Pancreas (tissue), 10 donors: ENCODE measurements around the gene CEP57L1. TPM values are rescaled to one million over a fixed set of nuclear protein-coding genes. Genes with fewer than 3 reads are reported as not detected.

Experiments
- ATAC-seq, 4 donors: fragments of 200-7000 bp; cut with Tn5 transposase; one replicate each; pipeline versions ENCODE4 v1.8.0 to v1.9.1; 2020; ENCODE audit warnings: mild to moderate bottlenecking in 4 of 4, moderate library complexity in 4 of 4
- DNase-seq, 6 donors: peaks; one replicate each; pipeline ENCODE4 v3.0.0-alpha.2; 2020
- FAIRE-seq: peaks from 2 replicates; lab custom pipeline; 2012; peaks lifted over from hg19 to GRCh38; lab: Jason Lieb, UNC
- H3K27ac ChIP-seq, 4 donors: fragments of 200-600 bp; sonication (generic); 1 replicate in 3 of 4; 2 replicates in 1 of 4; pipeline versions ENCODE4 v1.5.0 to v1.8.0; 2020
- H3K27me3 ChIP-seq, 4 donors: fragments of 200-600 bp; one replicate each; pipeline ENCODE4 v1.8.0; 2021
- H3K36me3 ChIP-seq, 3 donors: fragments of 200-600 bp; sonication (generic) in 1 of 3; one replicate each; pipeline versions ENCODE4 v1.5.0 to v1.8.0; 2020 to 2021
- H3K4me1 ChIP-seq, 3 donors: fragments of 200-600 bp; one replicate each; pipeline ENCODE4 v1.8.0; 2021
- H3K4me3 ChIP-seq, 4 donors: fragments of 200-600 bp; sonication (generic) in 2 of 4; one replicate each; pipeline versions ENCODE4 v1.5.0 to v1.8.0; 2020 to 2021
- H3K9me3 ChIP-seq, 4 donors: fragments of 200-600 bp; one replicate each; pipeline ENCODE4 v1.8.0; 2021
- CTCF ChIP-seq, 4 donors: fragments of 200-600 bp; sonication (generic) in 3 of 4; IDR thresholded peaks; one replicate each; pipeline versions ENCODE4 v1.5.0 to v1.8.0; 2021; ENCODE audit warnings: antibody characterized with exemption in 4 of 4
- WGBS, 2 donors: extraction: QIAGEN DNeasy Blood & Tissue Kit; methylation state at CpG; one replicate each; pipeline ENCODE4 v1.1.7; 2013; 5-methylcytosine and 5-hydroxymethylcytosine counted together
- intact Hi-C, 3 donors: fragments of 100-400 bp; cut with DNase I; formaldehyde crosslinking; loops; one replicate each; pipeline versions ENCODE4 v1.11.1 to v1.14.2; 2022
- polyA plus RNA-seq, 2 donors: library from polyadenylated mRNA; stranded (reverse); fragments of 200-250 nt; gene quantifications; one replicate each; pipeline ENCODE4 v1.2.3, GENCODE V29; 2013
- total RNA-seq, 6 donors: library from RNA; stranded (reverse); fragmentation: NEBNext Ultra II Directional in 4 of 6; extraction: Animal tissue kit (Norgen Biotek cat#: 25700) in 4 of 6; gene quantifications; one replicate each; pipeline versions ENCODE4 v1.2.1 to v1.2.4, GENCODE V29; 2021 to 2023
- donor health status: healthy with polysubstance abuse.
- donor health status: DM: no; HTN: no; CAD: no; lungs with moderate emphysema.
- donor health status: DM: no; HTN: no; CAD: no.
- donor health status: control.
- donor health status: control.
- donor health status: Bipolar disorder and iron deficiency.
- donor health status: DM: yes; HTN: yes; CAD: no.
- donor health status: DM: no; HTN: no; CAD: no.
- donor health status: DM: no; HTN: no; CAD: no.
- donor health status: DM: yes; HTN: yes; CAD: no.

Gene CEP57L1
- total and polyA plus RNA-seq, 8 donors: 3.7 to 7.0 (median 4.4) TPM

GRCh38 chr6:109050447-109051102 lies 44.7 kb upstream of the CEP57L1 start:
- DNase-seq (no peak), ATAC-seq (no peak), FAIRE-seq (no peak)
- WGBS, 2 donors: 77 to 80% methylated on average over 1 of the region's 1 CpG
- H3K4me1 ChIP-seq: peaks cover 4 to 12% (median 7%) of the 10 kb centered on the region in 3 donors
- intact Hi-C loops: no loop called here
- H3K27ac ChIP-seq: no peak overlapping the region
- H3K36me3 ChIP-seq: no peaks in the 10 kb centered on the region
- H3K9me3 ChIP-seq: no peaks in the 10 kb centered on the region
- no peak for TF ChIP-seq CTCF (IDR thresholded peaks at IDR 0.05)
- H3K27me3 ChIP-seq: no peaks in the 10 kb centered on the region
- no peak overlapping the region for H3K4me3 ChIP-seq

DNA sequence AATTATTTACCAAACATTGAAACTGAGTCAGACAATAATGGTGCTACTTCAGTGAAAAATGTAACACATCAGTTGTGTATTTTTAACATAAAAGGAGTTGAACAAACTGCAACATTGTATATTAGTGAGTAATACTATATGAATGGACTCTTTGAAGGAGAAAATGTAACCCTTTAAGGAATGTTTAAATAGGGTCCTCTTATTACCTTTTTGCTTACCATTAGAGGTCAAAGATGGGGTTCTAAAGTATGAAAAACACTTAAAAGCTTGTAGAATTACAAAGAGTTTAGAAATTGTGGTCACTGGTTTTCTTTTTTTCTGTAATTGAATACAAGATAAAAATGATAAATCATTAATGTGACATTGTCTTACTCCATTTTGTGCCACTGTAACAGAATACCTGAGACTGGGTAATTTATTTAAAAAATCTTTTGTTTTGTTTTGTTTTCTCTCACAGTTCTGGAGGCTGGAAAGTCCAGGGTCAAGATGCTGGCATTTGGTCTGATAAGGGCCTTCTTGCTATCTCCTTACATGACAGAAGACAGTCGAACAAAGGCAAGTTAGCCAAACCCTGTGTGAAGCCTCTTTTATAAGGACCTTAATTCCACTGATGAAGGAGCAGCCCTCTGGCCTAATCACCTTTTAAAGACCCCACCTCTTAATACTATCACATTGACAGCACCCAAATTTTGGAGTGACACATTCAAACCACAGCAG lies 43.8 kb upstream of the CEP57L1 start:
- H3K4me1 ChIP-seq: peaks cover 4 to 12% (median 7%) of the 10 kb centered on the region in 3 donors
- H3K4me3 ChIP-seq: no peak overlapping the region
- intact Hi-C loops: no loop called here
- DNase-seq (no peak), FAIRE-seq (no peak), ATAC-seq (no peak)
- no peaks in the 10 kb centered on the region for H3K9me3 ChIP-seq
- TF ChIP-seq CTCF (IDR thresholded peaks at IDR 0.05): no peak
- H3K27ac ChIP-seq: no peak overlapping the region
- 55 to 59% methylated on average over 1 of the region's 1 CpG for WGBS, 2 donors
- H3K27me3 ChIP-seq: no peaks in the 10 kb centered on the region
- H3K36me3 ChIP-seq: no peaks in the 10 kb centered on the region

DNA sequence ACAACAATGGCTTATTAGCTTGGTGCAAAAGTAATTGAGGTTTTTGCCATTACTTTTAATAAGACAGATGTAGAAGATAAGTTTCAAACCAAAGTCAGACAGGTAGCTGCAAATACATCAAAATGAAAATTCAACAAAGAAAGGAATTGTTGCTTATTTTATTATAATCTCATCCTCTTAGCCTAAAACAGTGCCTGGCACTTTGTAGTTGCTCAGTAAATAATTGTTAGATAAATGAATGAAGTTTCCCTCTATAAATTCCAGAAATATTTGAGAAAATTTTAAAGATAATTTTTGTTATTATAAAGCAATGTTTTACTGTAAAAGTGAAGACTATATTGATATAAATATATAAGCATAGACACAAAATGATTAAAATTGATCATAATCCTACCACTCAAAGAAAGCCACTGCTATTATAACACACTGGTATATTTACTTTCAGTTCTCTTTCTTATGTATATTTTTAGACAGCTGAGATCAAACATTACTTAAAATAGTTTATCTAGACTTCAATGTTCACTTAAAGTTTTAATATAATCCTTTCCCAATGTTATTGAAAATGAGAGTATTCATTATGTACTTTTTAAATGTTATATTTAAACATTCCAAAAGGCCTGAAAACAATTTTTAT lies 43.2 kb upstream of the CEP57L1 start:
- TF ChIP-seq CTCF (IDR thresholded peaks at IDR 0.05): no peak
- no peak overlapping the region for H3K4me3 ChIP-seq

GRCh38 chr6:109052852-109053251 lies 42.5 kb upstream of the CEP57L1 start:
- intact Hi-C loops: no loop called here
- TF ChIP-seq CTCF (IDR thresholded peaks at IDR 0.05): no peak
- DNase-seq: no peak
- WGBS, 2 donors: 76 to 80% methylated on average over 4 of the region's 4 CpGs
- H3K4me1 ChIP-seq: peaks cover 4 to 12% (median 7%) of the 10 kb centered on the region in 3 donors
- ATAC-seq: no peak
- no peaks in the 10 kb centered on the region for H3K27me3 ChIP-seq
- H3K27ac ChIP-seq: no peak overlapping the region
- no peak overlapping the region for H3K4me3 ChIP-seq
- H3K36me3 ChIP-seq: no peaks in the 10 kb centered on the region
- H3K9me3 ChIP-seq: no peaks in the 10 kb centered on the region
- FAIRE-seq: no peak

More for the DNA sequence above, 43.2 kb upstream of the CEP57L1 start:
- no peaks in the 10 kb centered on the region for H3K9me3 ChIP-seq
- no peaks in the 10 kb centered on the region for H3K36me3 ChIP-seq
- peaks cover 4 to 12% (median 7%) of the 10 kb centered on the region in 3 donors for H3K4me1 ChIP-seq
- DNase-seq: no peak
- FAIRE-seq: peak; percentile 71
- H3K27ac ChIP-seq: no peak overlapping the region
- peak in 1 of 4 donors; percentile 29 for ATAC-seq
- intact Hi-C loops: no loop called here
- no peaks in the 10 kb centered on the region for H3K27me3 ChIP-seq
